Measurements from ENCODE around the gene SAGE1.
"Not testable (repeated sequence)": the region's sequence is repeated elsewhere in the genome, so short reads cannot be mapped to it uniquely, and the experiment has no call there.

Gene SAGE1

GRCh38 chrX:135893294-135893817 lies at the start of gene SAGE1, which contains the start of gene CT45A10:
TSS of gene SAGE1 (plus strand) at chrX:135893716. CDS start at chrX:135896243, 2,527 bp downstream.
TSS of gene CT45A10 (minus strand) at chrX:135893444. CDS start at chrX:135885344, 8,100 bp downstream.
- no peak within 1 kb of the TSS for H3K4me3 ChIP-seq (ENCODE audit: low read depth, low read length)
- no peaks in the 10 kb centered on the region for H3K36me3 ChIP-seq (ENCODE audit: control insufficient read depth, insufficient read depth, low read length)
- H3K4me1 ChIP-seq (ENCODE audit: control insufficient read depth, insufficient read depth, low read length) = no peaks in the 10 kb centered on the region
- H3K9me3 ChIP-seq (ENCODE audit: control insufficient read depth, insufficient read depth, low read length) = peaks cover 9% of the 10 kb centered on the region
- no peak within 1 kb of the TSS for H3K9ac ChIP-seq (ENCODE audit: low read depth, low read length)
- no peaks in the 10 kb centered on the region for H3K27me3 ChIP-seq (ENCODE audit: control insufficient read depth, insufficient read depth, low read length)

- H3K9ac ChIP-seq (ENCODE audit: low read depth, low read length); H3K36me3 ChIP-seq (ENCODE audit: control insufficient read depth, insufficient read depth, low read length); H3K27me3 ChIP-seq (ENCODE audit: control insufficient read depth, insufficient read depth, low read length); H3K4me1 ChIP-seq (ENCODE audit: control insufficient read depth, insufficient read depth, low read length); H3K9me3 ChIP-seq (ENCODE audit: control insufficient read depth, insufficient read depth, low read length); H3K4me3 ChIP-seq (ENCODE audit: low read depth, low read length): not testable (repeated sequence)
Observed at GRCh38 chrX:135854438-135854837, 39.1 kb upstream of the SAGE1 start, which contains the start of gene CT45A8. TSS of gene CT45A8 (minus strand) at chrX:135854538. CDS start at chrX:135850783, 3,755 bp downstream.

- H3K9ac ChIP-seq (ENCODE audit: low read depth, low read length); H3K9me3 ChIP-seq (ENCODE audit: control insufficient read depth, insufficient read depth, low read length); H3K27me3 ChIP-seq (ENCODE audit: control insufficient read depth, insufficient read depth, low read length); H3K36me3 ChIP-seq (ENCODE audit: control insufficient read depth, insufficient read depth, low read length); H3K4me3 ChIP-seq (ENCODE audit: low read depth, low read length); H3K4me1 ChIP-seq (ENCODE audit: control insufficient read depth, insufficient read depth, low read length): not testable (repeated sequence)
Observed at GRCh38 chrX:135871712-135872111, 21.8 kb upstream of the SAGE1 start, which contains the start of gene CT45A9. TSS of gene CT45A9 (minus strand) at chrX:135871812. CDS start at chrX:135868061, 3,751 bp downstream.

- H3K4me1 ChIP-seq (ENCODE audit: control insufficient read depth, insufficient read depth, low read length); H3K27me3 ChIP-seq (ENCODE audit: control insufficient read depth, insufficient read depth, low read length); H3K36me3 ChIP-seq (ENCODE audit: control insufficient read depth, insufficient read depth, low read length); H3K9me3 ChIP-seq (ENCODE audit: control insufficient read depth, insufficient read depth, low read length); H3K4me3 ChIP-seq (ENCODE audit: low read depth, low read length); H3K9ac ChIP-seq (ENCODE audit: low read depth, low read length): not testable (repeated sequence)
Observed at GRCh38 chrX:135882741-135883140, 10.8 kb upstream of the SAGE1 start.

- not testable (repeated sequence) for H3K36me3 ChIP-seq (ENCODE audit: control insufficient read depth, insufficient read depth, low read length); H3K9ac ChIP-seq (ENCODE audit: low read depth, low read length); H3K27me3 ChIP-seq (ENCODE audit: control insufficient read depth, insufficient read depth, low read length); H3K4me1 ChIP-seq (ENCODE audit: control insufficient read depth, insufficient read depth, low read length); H3K4me3 ChIP-seq (ENCODE audit: low read depth, low read length); H3K9me3 ChIP-seq (ENCODE audit: control insufficient read depth, insufficient read depth, low read length)
Observed at GRCh38 chrX:135888230-135888629, 5.3 kb upstream of the SAGE1 start.

- not testable (repeated sequence) for H3K4me3 ChIP-seq (ENCODE audit: low read depth, low read length); H3K36me3 ChIP-seq (ENCODE audit: control insufficient read depth, insufficient read depth, low read length); H3K27me3 ChIP-seq (ENCODE audit: control insufficient read depth, insufficient read depth, low read length); H3K9me3 ChIP-seq (ENCODE audit: control insufficient read depth, insufficient read depth, low read length); H3K9ac ChIP-seq (ENCODE audit: low read depth, low read length); H3K4me1 ChIP-seq (ENCODE audit: control insufficient read depth, insufficient read depth, low read length)
Observed at GRCh38 chrX:135888976-135889375, 4.5 kb upstream of the SAGE1 start.

- Histone ChIP-seq H3K9ac (ENCODE audit: low read depth, low read length) (no peak overlapping the region), H3K4me3 (ENCODE audit: low read depth, low read length) (no peak overlapping the region), H3K4me1 (ENCODE audit: control insufficient read depth, insufficient read depth, low read length) (no peaks in the 10 kb centered on the region), H3K27me3 (ENCODE audit: control insufficient read depth, insufficient read depth, low read length) (no peaks in the 10 kb centered on the region), H3K9me3 (ENCODE audit: control insufficient read depth, insufficient read depth, low read length) (peaks cover 9% of the 10 kb centered on the region), H3K36me3 (ENCODE audit: control insufficient read depth, insufficient read depth, low read length) (no peaks in the 10 kb centered on the region)
Observed at GRCh38 chrX:135890087-135890585, 3.4 kb upstream of the SAGE1 start.

- H3K36me3 ChIP-seq (ENCODE audit: control insufficient read depth, insufficient read depth, low read length) = no peaks in the 10 kb centered on the region
- no peaks in the 10 kb centered on the region for H3K4me1 ChIP-seq (ENCODE audit: control insufficient read depth, insufficient read depth, low read length)
- H3K9me3 ChIP-seq (ENCODE audit: control insufficient read depth, insufficient read depth, low read length) = peaks cover 9% of the 10 kb centered on the region
- H3K9ac ChIP-seq (ENCODE audit: low read depth, low read length) = no peak overlapping the region
- no peaks in the 10 kb centered on the region for H3K27me3 ChIP-seq (ENCODE audit: control insufficient read depth, insufficient read depth, low read length)
- H3K4me3 ChIP-seq (ENCODE audit: low read depth, low read length) = no peak overlapping the region
Observed at GRCh38 chrX:135892781-135893180, 735 bp upstream of the SAGE1 start.

- H3K4me3 ChIP-seq (ENCODE audit: low read depth, low read length) = no peak overlapping the region
- no peaks in the 10 kb centered on the region for H3K27me3 ChIP-seq (ENCODE audit: control insufficient read depth, insufficient read depth, low read length)
- H3K9me3 ChIP-seq (ENCODE audit: control insufficient read depth, insufficient read depth, low read length) = no peaks in the 10 kb centered on the region
- H3K36me3 ChIP-seq (ENCODE audit: control insufficient read depth, insufficient read depth, low read length) = no peaks in the 10 kb centered on the region
- H3K9ac ChIP-seq (ENCODE audit: low read depth, low read length) = no peak overlapping the region
- H3K4me1 ChIP-seq (ENCODE audit: control insufficient read depth, insufficient read depth, low read length) = no peaks in the 10 kb centered on the region
Observed at GRCh38 chrX:135910251-135910650, 16.7 kb downstream of the SAGE1 start.

GRCh38 chrX:135914404-135914803 lies 20.9 kb downstream of the SAGE1 start:
- Histone ChIP-seq H3K9me3 (ENCODE audit: control insufficient read depth, insufficient read depth, low read length) (no peaks in the 10 kb centered on the region), H3K36me3 (ENCODE audit: control insufficient read depth, insufficient read depth, low read length) (no peaks in the 10 kb centered on the region), H3K4me1 (ENCODE audit: control insufficient read depth, insufficient read depth, low read length) (no peaks in the 10 kb centered on the region), H3K9ac (ENCODE audit: low read depth, low read length) (no peak overlapping the region), H3K4me3 (ENCODE audit: low read depth, low read length) (no peak overlapping the region), H3K27me3 (ENCODE audit: control insufficient read depth, insufficient read depth, low read length) (no peaks in the 10 kb centered on the region)

- H3K27me3 ChIP-seq (ENCODE audit: control insufficient read depth, insufficient read depth, low read length); H3K36me3 ChIP-seq (ENCODE audit: control insufficient read depth, insufficient read depth, low read length); H3K9me3 ChIP-seq (ENCODE audit: control insufficient read depth, insufficient read depth, low read length); H3K4me1 ChIP-seq (ENCODE audit: control insufficient read depth, insufficient read depth, low read length); H3K4me3 ChIP-seq (ENCODE audit: low read depth, low read length); H3K9ac ChIP-seq (ENCODE audit: low read depth, low read length): not testable (repeated sequence)
Observed at GRCh38 chrX:135920516-135920915, 27.0 kb downstream of the SAGE1 start.

GRCh38 chrX:135923353-135923752 lies 29.8 kb downstream of the SAGE1 start:
- Histone ChIP-seq H3K27me3 (ENCODE audit: control insufficient read depth, insufficient read depth, low read length) (peaks cover 2% of the 10 kb centered on the region), H3K9me3 (ENCODE audit: control insufficient read depth, insufficient read depth, low read length) (no peaks in the 10 kb centered on the region), H3K4me1 (ENCODE audit: control insufficient read depth, insufficient read depth, low read length) (no peaks in the 10 kb centered on the region)

More at GRCh38 chrX:135923353-135923752, 29.8 kb downstream of the SAGE1 start:
- H3K9ac ChIP-seq (ENCODE audit: low read depth, low read length) = no peak overlapping the region
- no peak overlapping the region for H3K4me3 ChIP-seq (ENCODE audit: low read depth, low read length)
- no peaks in the 10 kb centered on the region for H3K36me3 ChIP-seq (ENCODE audit: control insufficient read depth, insufficient read depth, low read length)
